ENCODE data around the gene RAD51B. TPM values are rescaled to one million over a fixed set of nuclear protein-coding genes. Genes with fewer than 3 reads are reported as not detected.

The RAD51B gene
- total RNA-seq, 6 experiments from 2014 or later, result 2.7 to 5.8 (median 4.3) TPM

DNA sequence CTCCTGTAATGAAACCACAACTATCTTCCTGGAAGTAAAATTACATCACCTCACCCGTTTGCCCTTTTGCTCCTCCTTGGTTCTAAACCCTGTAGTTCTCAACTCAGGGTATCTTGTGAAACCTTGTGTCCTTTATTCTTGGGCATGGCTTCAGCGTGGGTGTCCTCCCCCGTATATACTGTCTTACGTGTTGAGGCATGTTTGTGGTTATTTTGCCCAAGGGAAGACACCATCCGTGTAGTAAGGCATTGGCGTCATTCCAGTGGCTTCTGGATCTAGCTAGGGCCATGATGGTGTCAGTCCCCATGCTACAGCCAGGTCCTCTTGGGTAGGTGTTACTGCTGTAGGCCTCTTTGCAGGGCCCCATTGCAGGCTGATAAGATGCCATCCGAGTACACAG lies 857.9 kb downstream of the RAD51B start:
- no peaks in the 10 kb centered on the region for H3K36me3 ChIP-seq
- H3K27me3 ChIP-seq, result no peaks in the 10 kb centered on the region
- no peaks in the 10 kb centered on the region for H3K9me3 ChIP-seq
- H3K4me3 ChIP-seq, result no peak overlapping the region
- no peak for ATAC-seq
- H3K4me1 ChIP-seq, result peaks cover 0 to 41% (median 12%) of the 10 kb centered on the region in 4 donors
- TF ChIP-seq, protein P1, sequence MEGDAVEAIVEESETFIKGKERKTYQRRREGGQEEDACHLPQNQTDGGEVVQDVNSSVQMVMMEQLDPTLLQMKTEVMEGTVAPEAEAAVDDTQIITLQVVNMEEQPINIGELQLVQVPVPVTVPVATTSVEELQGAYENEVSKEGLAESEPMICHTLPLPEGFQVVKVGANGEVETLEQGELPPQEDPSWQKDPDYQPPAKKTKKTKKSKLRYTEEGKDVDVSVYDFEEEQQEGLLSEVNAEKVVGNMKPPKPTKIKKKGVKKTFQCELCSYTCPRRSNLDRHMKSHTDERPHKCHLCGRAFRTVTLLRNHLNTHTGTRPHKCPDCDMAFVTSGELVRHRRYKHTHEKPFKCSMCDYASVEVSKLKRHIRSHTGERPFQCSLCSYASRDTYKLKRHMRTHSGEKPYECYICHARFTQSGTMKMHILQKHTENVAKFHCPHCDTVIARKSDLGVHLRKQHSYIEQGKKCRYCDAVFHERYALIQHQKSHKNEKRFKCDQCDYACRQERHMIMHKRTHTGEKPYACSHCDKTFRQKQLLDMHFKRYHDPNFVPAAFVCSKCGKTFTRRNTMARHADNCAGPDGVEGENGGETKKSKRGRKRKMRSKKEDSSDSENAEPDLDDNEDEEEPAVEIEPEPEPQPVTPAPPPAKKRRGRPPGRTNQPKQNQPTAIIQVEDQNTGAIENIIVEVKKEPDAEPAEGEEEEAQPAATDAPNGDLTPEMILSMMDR (IDR thresholded peaks at IDR 0.05), result no peak
- no peak for TF ChIP-seq POLR2A (IDR thresholded peaks at IDR 0.05)
- no peak for DNase-seq
- no peak overlapping the region for H3K27ac ChIP-seq
- 78% methylated on average over 7 of the region's 7 CpGs for WGBS (ENCODE audit: insufficient coverage, low coverage, low lambda C conversion rate, missing lambda C conversion rate)
- intact Hi-C loops (cut with DNase I), result no loop called here

DNA sequence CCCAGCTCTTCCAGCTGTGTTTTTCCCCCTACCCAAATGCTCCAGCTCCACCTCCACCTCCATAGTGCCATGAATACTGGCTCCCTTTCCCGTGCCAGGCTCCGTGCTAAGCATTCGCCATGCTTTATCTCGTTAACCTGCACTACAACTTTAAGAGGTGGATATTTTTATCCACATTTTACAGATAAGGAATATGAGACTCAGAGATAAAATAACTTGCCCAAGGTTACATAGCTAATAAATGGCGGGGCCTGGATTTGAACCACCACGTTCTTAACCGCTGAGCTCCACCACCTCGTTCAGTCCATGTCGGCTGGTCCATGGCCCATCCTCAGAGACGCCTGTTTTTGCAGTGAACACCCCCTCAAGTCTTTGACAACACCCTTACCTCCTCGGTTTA lies 858.3 kb downstream of the RAD51B start:
- peak overlapping the region in 2 of 3 donors; percentile 92 to 95 for H3K27ac ChIP-seq

DNA sequence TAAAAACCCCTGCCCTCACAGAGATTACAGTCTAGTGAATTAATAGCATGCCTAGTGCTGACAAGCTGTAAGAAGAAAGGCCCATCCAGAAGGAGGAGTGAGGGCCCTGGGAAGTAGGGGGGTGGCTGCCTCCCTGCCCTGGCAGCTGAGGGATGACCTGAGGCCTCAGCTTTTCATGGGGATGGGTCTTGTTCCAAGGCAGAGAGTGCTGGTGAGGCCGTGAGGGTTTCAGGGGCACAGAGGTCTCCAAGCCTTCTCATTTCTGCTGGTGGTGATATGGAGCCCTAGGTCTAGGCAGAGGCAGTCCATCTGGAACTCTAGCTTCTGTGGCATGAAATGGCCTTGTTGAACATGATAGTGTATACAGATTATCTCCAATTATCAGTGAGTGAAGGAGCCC lies 858.9 kb downstream of the RAD51B start:
- Histone ChIP-seq H3K9me3 (no peaks in the 10 kb centered on the region), H3K36me3 (no peaks in the 10 kb centered on the region), H3K4me1 (peaks cover 0 to 34% (median 10%) of the 10 kb centered on the region in 4 donors), H3K4me3 (no peak overlapping the region), H3K27ac (peak overlapping the region in 2 of 3 donors; percentile 92 to 95), H3K27me3 (no peaks in the 10 kb centered on the region)
- no peak for DNase-seq
- WGBS (ENCODE audit: insufficient coverage, low coverage, low lambda C conversion rate, missing lambda C conversion rate), result no CpG with 5 or more reads among the region's 1 CpG
- no peak for TF ChIP-seq POLR2A (IDR thresholded peaks at IDR 0.05)
- TF ChIP-seq, protein P1 (IDR thresholded peaks at IDR 0.05), result no peak
- ATAC-seq, result no peak
- intact Hi-C loops (cut with DNase I), result no loop called here

More for the DNA sequence above, 858.3 kb downstream of the RAD51B start:
- Histone ChIP-seq H3K36me3 (no peaks in the 10 kb centered on the region), H3K4me1 (peaks cover 0 to 37% (median 10%) of the 10 kb centered on the region in 4 donors), H3K9me3 (no peaks in the 10 kb centered on the region), H3K27me3 (no peaks in the 10 kb centered on the region), H3K4me3 (no peak overlapping the region)
- 88% methylated on average over 9 of the region's 11 CpGs for WGBS (ENCODE audit: insufficient coverage, low coverage, low lambda C conversion rate, missing lambda C conversion rate)
- intact Hi-C loops (cut with DNase I), result no loop called here
- DNase-seq (no peak), ATAC-seq (no peak)
- no peak for TF ChIP-seq POLR2A (IDR thresholded peaks at IDR 0.05)
- TF ChIP-seq, protein P1 (IDR thresholded peaks at IDR 0.05), result no peak

DNA sequence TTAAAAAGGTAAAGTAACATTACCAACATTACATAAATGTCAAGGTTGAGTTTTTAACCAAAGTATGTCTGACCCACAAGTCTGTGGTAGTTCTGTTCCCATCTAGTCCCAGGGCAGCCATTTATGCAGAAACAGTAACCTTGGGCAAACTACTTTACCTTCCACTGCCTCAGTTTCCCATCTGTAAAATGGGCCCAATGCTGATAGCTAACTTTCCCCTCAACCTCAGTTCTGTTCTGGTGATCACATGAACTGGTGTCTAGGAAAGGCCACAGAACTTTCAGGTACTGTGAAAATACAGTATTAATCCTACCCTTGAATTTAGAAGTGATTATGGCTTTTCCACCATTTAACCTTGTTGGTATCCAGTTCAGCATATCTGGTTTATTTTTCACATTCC lies 859.7 kb downstream of the RAD51B start:
- intact Hi-C loops (cut with DNase I), result no loop called here
- H3K36me3 ChIP-seq, result no peaks in the 10 kb centered on the region
- ATAC-seq (no peak), DNase-seq (no peak)
- H3K27me3 ChIP-seq, result no peaks in the 10 kb centered on the region
- peak overlapping the region in 1 of 3 donors; percentile 27 for H3K4me3 ChIP-seq
- H3K4me1 ChIP-seq, result peaks cover 0 to 41% (median 10%) of the 10 kb centered on the region in 4 donors
- no peaks in the 10 kb centered on the region for H3K9me3 ChIP-seq
- TF ChIP-seq, protein P1 (IDR thresholded peaks at IDR 0.05), result no peak
- no peak for TF ChIP-seq POLR2A (IDR thresholded peaks at IDR 0.05)
- peak overlapping the region; percentile 73 to 95 (median 92) for H3K27ac ChIP-seq
